ENCODE results near the gene CSH1.
A peak's percentile ranks its signal among the peaks of the same experiment; 100 is the strongest.
"Not testable (repeated sequence)": the region's sequence is repeated elsewhere in the genome, so short reads cannot be mapped to it uniquely, and the experiment has no call there.

Gene CSH1

DNA sequence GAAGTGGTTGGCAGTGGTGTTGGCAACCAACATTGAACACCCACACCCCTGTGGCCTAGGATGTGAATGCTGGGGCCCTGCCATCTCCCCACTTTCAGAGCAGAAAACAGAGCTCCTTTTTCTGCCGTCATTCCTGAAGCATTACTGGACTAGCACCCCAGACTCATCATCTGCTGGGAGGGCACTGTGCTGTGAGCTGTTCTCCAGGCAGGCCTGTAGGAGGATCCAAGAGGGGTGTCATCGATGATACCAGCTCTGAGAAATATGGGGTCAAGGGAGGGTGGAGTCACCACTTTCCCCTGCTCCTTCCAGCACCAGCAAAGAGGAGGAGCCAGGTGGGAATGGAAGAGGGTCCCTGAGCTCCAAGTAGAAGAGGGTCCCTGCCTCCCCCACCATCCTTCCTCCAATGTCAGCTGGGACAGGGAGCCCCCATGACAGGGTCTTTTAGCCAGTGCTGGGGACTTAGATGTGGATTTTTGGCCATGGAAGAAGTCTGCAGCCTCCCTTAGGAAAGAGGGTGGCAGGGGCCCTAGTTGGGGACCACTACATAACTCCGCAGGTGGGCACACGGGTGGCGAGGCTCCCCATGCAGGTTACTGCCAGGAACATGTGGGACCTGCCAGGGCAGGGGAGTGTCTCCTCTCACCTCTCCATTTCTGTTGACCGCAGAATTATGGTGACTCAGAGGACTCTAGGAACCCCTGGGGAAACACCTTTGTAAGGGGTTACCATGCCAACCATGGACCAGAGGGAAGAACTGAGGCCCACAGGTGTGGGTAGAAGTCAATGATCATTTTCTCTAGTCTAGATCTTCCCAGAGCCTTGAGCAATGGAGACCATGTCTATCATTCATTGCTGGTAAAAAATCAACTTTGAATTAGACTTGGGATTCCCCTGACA is 2.8 kb upstream of the CSH1 start:
- DNase-seq: not testable (repeated sequence)

- not testable (repeated sequence) for DNase-seq
These were observed 1.6 kb downstream of the CSH1 start for GRCh38 chr17:63894821-63895220.

- DNase-seq: not testable (repeated sequence)
These were observed 2.4 kb downstream of the CSH1 start for GRCh38 chr17:63894021-63894420.

- DNase-seq: not testable (repeated sequence)
These were observed 3.9 kb downstream of the CSH1 start for GRCh38 chr17:63892316-63893037.

GRCh38 chr17:63889026-63889848 is 7.1 kb downstream of the CSH1 start:
- peak; percentile 58 for DNase-seq

DNA sequence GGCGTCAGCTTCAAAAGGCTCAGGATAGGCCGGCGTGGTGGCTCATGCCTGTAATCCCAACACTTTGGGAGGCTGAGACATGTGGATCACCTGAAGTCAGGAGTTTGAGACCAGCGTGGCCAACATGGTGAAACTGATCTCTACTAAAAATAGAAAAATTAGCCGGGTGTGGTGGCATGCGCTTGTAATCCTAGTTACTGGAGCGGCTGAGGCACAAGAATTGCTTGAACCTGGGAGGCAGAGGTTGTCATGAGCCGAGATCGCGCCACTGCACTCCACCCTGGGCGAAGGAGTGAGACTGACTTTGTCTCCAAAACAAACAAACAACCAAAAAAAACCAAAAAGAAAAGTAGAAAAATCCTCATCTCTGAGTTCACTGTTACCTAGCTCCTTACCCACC is 11.3 kb downstream of the CSH1 start:
- DNase-seq: not testable (repeated sequence)

DNA sequence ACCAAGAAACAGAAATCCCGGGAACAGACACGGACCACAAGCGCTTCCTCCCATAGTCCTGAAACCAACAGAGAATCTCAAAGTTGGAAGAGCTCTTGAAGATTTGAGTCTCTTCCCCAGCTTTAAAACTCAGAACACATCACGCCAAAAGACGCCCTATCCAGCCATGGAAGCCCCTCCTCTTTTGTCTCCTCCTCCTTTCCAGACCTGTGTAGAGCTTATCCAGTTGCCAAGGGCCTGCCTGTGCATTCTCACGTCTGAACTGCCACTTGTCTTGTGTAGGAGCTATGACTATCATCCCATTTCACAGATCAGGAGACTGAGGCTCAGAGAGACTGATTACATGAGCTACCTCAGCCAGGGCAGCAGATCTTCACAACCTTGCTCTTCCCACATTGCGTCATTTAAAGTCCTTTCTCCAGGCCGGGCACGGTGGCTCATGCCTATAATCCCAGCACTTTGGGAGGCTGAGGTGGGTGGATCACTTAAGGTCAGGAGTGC is 13.7 kb downstream of the CSH1 start:
- not testable (repeated sequence) for DNase-seq

DNA sequence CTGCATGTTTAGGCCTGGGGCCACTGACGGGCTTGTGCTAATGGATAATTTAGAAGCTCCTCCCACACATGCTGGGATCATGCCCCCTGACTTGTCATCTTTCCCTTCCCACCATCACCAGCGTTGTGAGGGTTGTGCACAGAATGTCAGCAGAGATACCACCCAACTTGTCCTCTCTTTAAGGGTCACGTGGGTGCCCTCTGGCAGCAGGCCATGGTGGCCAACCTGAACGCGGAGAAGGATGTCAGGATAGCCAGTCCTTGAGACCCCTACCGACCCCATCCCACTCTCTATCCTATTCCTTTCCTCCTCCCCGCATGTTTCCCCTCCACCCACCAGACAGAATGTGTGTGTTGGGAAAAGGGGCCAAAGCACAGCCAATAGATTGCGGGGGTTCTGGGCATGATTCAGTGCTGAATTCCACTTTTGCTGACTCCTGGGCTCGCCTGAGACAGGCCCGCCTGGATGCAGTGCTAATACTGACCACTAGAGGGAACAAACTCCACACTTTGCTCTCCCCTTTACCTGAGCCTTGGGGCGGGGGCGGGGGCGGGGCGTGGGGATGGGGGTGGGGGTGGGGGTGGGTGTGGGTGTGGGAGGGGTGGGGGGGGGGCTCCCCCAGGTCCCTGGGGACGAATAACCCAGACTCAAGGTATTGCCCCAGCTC is 14.3 kb downstream of the CSH1 start, which contains the start of gene GH2:
GH2 (minus strand) TSS at position 10 of the 667 bp plus-strand sequence. CDS start 143 bp downstream, outside the sequence.
- DNase-seq: peak; percentile 2

GRCh38 chr17:63881337-63881736 is 15.0 kb downstream of the CSH1 start:
- not testable (repeated sequence) for DNase-seq

DNA sequence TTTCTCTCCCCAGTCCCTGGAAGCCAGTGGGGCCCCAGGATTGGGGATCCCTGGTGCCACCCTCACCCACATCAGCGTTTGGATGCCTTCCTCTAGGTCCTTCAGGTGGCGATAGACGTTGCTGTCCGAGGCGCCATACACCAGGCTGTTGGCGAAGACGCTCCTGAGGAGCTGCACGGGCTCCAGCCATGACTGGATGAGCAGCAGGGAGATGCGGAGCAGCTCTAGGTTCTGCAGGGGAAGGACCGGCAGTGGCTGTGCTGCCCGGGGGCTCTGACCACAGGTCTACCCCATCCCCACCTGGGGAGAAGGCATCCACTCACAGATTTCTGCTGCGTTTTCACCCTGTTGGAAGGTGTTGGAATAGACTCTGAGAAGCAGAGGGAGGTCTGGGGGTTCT is 15.7 kb downstream of the CSH1 start:
- no peak for DNase-seq

- not testable (repeated sequence) for DNase-seq
These were observed 18.0 kb downstream of the CSH1 start for GRCh38 chr17:63878413-63878812.

- DNase-seq: not testable (repeated sequence)
These were observed 21.7 kb downstream of the CSH1 start for GRCh38 chr17:63874693-63875092.

GRCh38 chr17:63874061-63874626 is 22.2 kb downstream of the CSH1 start:
- DNase-seq: not testable (repeated sequence)

DNA sequence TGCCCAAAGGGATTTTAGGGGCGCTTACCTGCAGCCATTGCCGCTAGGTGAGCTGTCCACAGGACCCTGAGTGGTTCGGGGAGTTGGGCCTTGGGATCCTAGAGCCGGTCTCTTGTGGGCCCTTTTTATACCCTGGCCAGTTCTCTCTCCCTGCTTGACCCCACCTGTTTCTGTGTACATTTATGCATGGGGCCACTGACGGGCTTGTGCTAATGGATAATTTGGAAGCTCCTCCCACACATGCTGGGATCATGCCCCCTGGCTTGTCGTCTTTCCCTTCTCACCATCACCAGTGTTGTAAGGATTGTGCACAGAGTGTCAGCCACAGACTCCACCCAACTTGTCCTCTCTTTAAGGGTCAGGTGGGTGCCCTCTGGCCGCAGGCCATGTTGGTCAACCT is 22.8 kb downstream of the CSH1 start, which contains the start of gene CSH2:
CSH2 (minus strand) TSS at position 101 of the 400 bp plus-strand sequence; CDS start at position 38, 63 bp downstream.
- not testable (repeated sequence) for DNase-seq

- DNase-seq: not testable (repeated sequence)
These were observed 24.6 kb downstream of the CSH1 start for GRCh38 chr17:63871646-63872365.

DNA sequence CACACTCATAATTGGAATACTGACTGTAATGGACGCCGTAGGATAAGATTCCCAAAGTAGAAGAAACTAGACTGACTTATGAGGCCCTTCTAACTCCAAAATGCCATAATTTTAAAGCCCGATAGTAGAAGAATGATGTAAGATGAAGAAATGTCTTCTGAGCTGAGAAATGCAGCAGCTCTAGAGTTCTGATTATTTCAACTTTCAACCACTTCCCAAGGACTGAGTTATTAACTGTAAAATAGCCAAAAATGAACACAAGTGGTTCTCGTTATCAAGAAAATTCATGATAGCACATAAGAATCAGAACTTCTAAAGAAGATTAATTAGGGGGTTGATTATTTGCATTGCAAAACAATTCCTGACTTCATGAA is 26.1 kb downstream of the CSH1 start:
- not testable (repeated sequence) for DNase-seq

DNA sequence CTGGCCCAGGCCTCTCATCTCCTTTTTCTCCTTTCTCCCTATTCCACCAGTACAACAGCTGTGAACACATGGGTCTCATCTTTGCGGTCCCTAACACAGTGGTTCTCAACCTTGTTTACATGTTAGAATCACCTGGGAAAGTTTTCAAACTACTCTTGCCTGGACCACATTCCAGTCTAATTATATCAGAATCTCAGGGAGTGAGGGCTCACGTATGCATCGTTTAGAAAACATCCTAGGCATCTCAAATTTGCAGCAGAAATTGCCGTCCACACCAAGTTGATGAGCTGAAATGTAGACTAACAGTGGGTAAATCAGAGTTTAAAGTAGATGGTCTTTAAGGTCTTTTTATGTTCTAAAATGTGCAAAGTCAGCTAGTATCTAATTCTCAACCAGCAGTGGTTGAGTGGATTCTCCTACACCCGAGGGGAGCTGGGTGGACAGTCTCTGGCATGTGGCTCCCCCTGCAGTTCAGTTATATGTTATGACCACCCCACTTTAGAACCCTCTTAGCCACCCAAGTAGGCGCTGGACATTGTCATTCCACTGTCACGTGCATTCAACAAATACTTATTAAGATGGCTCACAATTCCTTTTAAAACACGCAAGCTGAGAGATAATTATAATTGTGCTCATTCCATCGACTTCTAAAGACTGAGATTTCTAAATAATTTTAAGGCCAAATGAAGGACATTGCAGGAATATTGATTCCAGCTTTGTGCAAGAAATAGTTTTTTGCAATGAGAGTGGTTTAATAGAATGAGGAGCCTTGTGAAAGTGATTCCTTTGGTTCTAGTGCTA is 26.7 kb downstream of the CSH1 start:
- not testable (repeated sequence) for DNase-seq

GRCh38 chr17:63866625-63867024 is 29.7 kb downstream of the CSH1 start:
- not testable (repeated sequence) for DNase-seq

DNA sequence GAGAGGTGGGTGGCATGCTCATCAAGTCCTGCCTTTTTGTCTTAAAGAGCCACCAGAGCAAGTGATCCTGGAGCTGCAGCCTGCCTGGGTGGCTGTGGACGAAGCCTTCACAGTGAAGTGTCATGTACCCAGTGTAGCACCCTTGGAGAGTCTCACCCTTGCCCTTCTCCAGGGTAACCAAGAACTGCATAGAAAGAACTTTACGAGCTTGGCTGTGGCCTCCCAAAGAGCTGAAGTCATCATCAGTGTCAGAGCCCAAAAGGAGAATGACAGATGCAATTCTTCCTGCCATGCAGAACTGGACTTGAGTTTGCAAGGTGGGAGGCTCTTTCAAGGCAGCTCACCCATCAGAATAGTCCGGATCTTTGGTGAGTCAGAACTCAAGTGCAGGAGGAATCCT is 37.1 kb downstream of the CSH1 start:
- no peak for DNase-seq

DNA sequence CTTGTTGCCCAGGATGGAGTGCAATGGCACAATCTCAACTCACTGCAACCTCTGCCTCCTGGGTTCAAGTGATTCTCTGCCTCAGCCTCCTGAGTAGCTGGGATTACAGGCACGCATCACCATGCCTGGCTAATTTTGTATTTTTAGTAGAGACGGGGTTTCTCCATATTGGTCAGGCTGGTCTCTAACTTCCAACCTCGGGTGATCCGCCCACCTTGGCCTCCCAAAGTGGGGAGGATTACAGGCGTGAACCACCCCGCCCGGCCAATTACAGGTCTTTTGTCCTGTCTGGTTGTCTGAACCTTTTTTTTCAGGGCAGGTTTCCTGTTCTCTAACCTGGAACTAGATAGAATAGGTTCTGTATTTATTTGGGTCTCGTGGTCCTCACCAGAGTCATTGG is 39.9 kb downstream of the CSH1 start:
- not testable (repeated sequence) for DNase-seq

Measured in KG1 (cell line).